ENCODE data around the gene OR4C45.
A peak's percentile ranks its signal among the peaks of the same experiment; 100 is the strongest.
"Not testable (repeated sequence)": the region's sequence is repeated elsewhere in the genome, so short reads cannot be mapped to it uniquely, and the experiment has no call there.

Gene OR4C45

GRCh38 chr11:50032574-50032973 lies at the start of gene OR4C45:
TSS of gene OR4C45 (plus strand) at chr11:50032874.
- DNase-seq = no peak

GRCh38 chr11:49995565-49995964 lies 37.1 kb upstream of the OR4C45 start:
- DNase-seq = peak; percentile 61 to 68 (median 62)

- DNase-seq = no peak
Observed at GRCh38 chr11:50030193-50030592, 2.5 kb upstream of the OR4C45 start.

- DNase-seq = not testable (repeated sequence)
Observed at GRCh38 chr11:50036239-50036638, 3.6 kb downstream of the OR4C45 start.

- DNase-seq = no peak
Observed at GRCh38 chr11:50037251-50037650, 4.6 kb downstream of the OR4C45 start.

- DNase-seq = no peak
Observed at GRCh38 chr11:50044647-50045046, 12.0 kb downstream of the OR4C45 start.

GRCh38 chr11:50063056-50063455 lies 30.4 kb downstream of the OR4C45 start:
- DNase-seq = not testable (repeated sequence)

- no peak for DNase-seq
Observed at GRCh38 chr11:50070389-50070788, 37.7 kb downstream of the OR4C45 start.

- DNase-seq = no peak
Observed at GRCh38 chr11:50071584-50072225, 39.0 kb downstream of the OR4C45 start.

- DNase-seq = no peak
Observed at GRCh38 chr11:50072226-50073112, 39.8 kb downstream of the OR4C45 start.

GRCh38 chr11:50073113-50074105 lies 40.7 kb downstream of the OR4C45 start:
- no peak for DNase-seq

- DNase-seq = no peak
Observed at GRCh38 chr11:50074161-50074560, 41.5 kb downstream of the OR4C45 start.

- DNase-seq = no peak
Observed at GRCh38 chr11:50075856-50076255, 43.2 kb downstream of the OR4C45 start.

GRCh38 chr11:50077526-50077925 lies 44.9 kb downstream of the OR4C45 start:
- no peak for DNase-seq

GRCh38 chr11:50078001-50078400 lies 45.3 kb downstream of the OR4C45 start:
- DNase-seq = no peak

GRCh38 chr11:50078946-50079345 lies 46.3 kb downstream of the OR4C45 start:
- DNase-seq = not testable (repeated sequence)

- no peak for DNase-seq
Observed at GRCh38 chr11:50080256-50080655, 47.6 kb downstream of the OR4C45 start.

Measured in suppressor macrophage treated with lipopolysaccharide for 1 hour (primary cell).